GM20000 (cell line): Measurements from ENCODE around the gene SLC2A1.

Source experiments
- DNase-seq: peaks from one replicate; pipeline ENCODE4 v3.0.0; 2012; ENCODE audit warnings: low spot score
- TF ChIP-seq, protein P1 (sequence below): IDR thresholded peaks from 2 replicates; pipeline ENCODE4 v1.5.1; 2012; ENCODE audit warnings: mild to moderate bottlenecking, control low read depth; ENCODE audit errors: extremely low read depth, missing control alignments

SLC2A1 gene

GRCh38 chr1:43001434-43001833, 42.8 kb upstream of the SLC2A1 start:
- no peak for DNase-seq
- TF ChIP-seq, protein P1, sequence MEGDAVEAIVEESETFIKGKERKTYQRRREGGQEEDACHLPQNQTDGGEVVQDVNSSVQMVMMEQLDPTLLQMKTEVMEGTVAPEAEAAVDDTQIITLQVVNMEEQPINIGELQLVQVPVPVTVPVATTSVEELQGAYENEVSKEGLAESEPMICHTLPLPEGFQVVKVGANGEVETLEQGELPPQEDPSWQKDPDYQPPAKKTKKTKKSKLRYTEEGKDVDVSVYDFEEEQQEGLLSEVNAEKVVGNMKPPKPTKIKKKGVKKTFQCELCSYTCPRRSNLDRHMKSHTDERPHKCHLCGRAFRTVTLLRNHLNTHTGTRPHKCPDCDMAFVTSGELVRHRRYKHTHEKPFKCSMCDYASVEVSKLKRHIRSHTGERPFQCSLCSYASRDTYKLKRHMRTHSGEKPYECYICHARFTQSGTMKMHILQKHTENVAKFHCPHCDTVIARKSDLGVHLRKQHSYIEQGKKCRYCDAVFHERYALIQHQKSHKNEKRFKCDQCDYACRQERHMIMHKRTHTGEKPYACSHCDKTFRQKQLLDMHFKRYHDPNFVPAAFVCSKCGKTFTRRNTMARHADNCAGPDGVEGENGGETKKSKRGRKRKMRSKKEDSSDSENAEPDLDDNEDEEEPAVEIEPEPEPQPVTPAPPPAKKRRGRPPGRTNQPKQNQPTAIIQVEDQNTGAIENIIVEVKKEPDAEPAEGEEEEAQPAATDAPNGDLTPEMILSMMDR = no peak

- TF ChIP-seq, protein P1 = no peak
- no peak for DNase-seq
These were observed 41.6 kb upstream of the SLC2A1 start for GRCh38 chr1:43000271-43000670.

DNA sequence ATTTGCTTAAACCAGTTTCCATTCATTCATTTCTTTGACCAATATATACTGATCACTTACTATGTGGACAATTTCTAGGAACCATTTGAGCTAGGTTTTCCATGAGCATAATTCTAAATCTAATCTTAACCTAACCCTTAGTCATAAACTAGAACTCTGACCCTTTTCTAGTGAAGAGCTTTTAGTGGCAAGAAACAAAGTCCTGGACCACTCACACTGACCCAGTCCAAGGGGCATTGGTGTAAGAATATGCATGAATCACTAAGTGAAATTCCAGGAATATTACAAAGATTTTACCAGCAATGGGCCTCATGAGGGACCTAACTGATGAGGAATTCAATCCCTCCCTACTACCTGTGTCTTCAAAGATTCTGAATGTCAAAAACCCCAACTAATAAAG, 40.6 kb upstream of the SLC2A1 start:
- TF ChIP-seq, protein P1 = no peak
- DNase-seq = no peak

- no peak for DNase-seq
- TF ChIP-seq, protein P1 = no peak
These were observed 39.7 kb upstream of the SLC2A1 start for GRCh38 chr1:42998386-42998785.

DNA sequence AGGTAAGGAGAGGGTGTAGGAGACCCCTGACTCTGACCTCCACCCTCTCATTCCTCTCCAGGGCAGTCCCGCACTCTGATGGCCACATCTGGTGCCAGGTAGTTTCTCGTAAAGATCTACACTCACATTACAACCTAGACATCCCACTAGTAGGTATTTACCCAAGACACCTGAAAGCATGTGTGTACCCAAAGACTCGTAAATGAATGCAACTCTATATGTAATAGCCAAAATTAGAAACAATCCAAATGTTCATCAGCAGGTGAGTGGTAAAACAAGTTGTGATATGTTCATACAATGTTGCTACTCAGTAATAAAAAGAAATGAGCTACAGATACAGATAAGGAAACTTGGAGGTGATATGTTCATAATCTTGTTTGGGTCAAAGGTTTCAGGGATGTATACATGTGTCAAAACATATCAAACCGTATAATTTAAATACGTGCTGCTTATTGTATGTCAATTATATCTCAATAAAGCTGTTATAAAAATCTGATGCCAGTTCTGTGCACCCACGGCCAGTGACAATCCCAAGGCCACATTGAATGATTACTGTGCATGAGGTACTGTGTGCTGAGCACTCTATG, 37.8 kb upstream of the SLC2A1 start:
- TF ChIP-seq, protein P1 = no peak
- no peak for DNase-seq

- DNase-seq = no peak
- TF ChIP-seq, protein P1 = no peak
These were observed 35.0 kb upstream of the SLC2A1 start for GRCh38 chr1:42993502-42994136.

GRCh38 chr1:42992054-42992571, 33.4 kb upstream of the SLC2A1 start:
- DNase-seq = no peak
- TF ChIP-seq, protein P1 = no peak
